Stimulated activated CD4-positive, alpha-beta T cell treated with anti-CD3 and anti-CD28 coated beads, Interleukin-4, amount 100 ng/mL, for 48 hours (primary cell): ENCODE data around the gene PTPA.

ENCODE experiments used
- DNase-seq, 2 donors: peaks; one replicate each; pipeline ENCODE4 v3.0.0-alpha.2; 2020; ENCODE audit warnings: low read depth in 2 of 2

The PTPA gene

DNA sequence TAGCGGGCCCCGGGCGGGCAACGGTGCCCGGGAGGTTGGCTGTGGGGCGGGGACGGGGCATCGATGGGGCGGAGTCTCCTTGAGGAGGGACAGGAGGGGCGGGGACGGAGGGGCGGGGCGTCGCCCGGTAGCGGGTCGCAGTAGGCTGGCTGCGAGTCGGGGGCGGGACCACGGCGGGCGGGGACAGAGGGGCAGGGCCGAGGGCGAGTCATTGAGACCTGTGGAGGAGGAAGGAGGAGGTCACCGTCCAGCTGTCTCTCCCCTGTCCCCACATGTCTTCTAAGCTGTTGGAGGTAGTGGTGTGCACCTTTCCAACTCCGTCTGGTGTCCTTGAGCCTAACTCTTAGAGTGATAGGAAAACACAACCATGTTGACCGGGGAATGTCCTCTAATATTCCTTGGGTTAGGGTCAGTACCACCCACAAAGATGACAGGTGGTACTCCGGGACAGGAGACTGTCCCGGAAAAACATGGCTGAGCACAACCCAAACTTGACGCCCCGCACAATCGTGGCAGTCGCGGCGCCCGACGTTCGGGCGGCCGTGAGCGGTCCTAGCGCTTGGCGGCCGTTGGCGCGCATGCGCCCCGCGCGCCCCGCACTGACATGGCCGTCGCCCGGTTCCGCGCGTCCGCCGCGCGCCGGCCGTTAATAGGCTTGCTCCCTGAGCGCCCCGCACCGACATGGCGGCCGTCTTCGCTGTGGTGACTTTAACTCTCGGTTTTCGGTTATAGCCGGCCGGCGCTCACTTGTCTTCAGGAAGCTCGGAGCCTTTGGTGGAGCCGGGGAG, at the start of gene PTPA, which contains the start of gene CRAT:
PTPA (plus strand) TSS at position 676 of the 788 bp plus-strand sequence. CDS start 186 bp downstream, outside the sequence.
CRAT (minus strand) TSS at position 54 of the 788 bp plus-strand sequence. CDS start 284 bp downstream, outside the sequence.
- DNase-seq = peak; percentile 97 to 98

DNA sequence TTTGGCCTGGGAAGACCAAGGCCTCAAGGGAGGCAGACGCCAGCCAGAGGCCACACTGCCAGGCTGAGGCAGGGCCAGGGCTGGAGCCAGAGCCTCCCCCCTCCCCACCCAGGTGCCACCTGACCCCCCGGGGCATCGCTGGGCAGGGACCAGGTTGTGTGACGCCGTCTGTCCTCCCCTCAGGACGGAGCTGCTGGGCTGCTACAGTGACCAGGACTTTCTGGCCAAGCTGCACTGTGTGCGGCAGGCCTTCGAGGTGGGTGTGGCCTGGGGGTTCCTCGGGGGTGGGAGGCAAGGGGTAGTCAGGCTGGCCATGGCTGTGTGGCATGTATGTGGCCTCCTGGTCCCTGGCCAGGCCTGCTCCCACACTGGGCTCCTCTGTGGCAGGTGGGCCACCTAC, 48.2 kb upstream of the PTPA start:
- DNase-seq = no peak

DNA sequence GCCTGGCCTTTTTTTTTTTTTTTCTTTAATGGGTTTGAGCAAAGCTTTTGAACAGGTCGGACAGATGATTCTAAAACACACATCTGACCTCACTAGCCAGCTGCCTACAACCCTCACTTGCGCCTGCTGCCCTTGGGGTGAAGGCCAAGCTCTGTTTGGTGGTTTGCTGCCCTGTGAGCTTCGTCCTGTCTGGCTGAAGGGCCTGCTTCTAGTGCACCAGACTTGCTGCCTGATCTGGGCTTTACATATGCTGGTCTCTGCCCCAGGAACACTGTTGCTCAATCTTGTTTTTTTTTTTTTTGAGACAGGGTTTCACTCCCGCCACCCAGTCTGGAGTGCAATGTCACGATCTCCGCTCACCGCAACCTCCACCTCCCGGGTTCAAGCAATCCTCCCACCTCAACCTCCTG, 46.7 kb upstream of the PTPA start:
- DNase-seq = no peak

DNA sequence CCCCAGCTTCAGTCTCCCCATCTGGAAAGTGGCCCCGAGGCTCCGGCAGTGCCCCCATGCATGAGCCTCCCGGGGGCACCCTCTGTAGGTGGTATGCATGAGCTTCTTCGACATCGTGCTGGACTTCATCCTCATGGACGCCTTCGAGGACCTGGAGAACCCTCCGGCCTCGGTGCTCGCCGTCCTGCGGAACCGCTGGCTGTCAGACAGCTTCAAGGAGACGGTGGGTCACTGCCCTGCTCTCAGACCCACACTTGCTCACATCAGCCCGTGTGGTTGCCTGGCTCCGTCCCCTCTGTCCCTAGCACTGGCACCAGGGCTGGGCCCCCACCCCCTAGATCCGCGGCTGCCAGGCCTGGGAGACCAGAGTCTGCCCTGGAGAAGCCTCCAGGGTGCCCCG, 43.1 kb upstream of the PTPA start:
- no peak for DNase-seq

DNA sequence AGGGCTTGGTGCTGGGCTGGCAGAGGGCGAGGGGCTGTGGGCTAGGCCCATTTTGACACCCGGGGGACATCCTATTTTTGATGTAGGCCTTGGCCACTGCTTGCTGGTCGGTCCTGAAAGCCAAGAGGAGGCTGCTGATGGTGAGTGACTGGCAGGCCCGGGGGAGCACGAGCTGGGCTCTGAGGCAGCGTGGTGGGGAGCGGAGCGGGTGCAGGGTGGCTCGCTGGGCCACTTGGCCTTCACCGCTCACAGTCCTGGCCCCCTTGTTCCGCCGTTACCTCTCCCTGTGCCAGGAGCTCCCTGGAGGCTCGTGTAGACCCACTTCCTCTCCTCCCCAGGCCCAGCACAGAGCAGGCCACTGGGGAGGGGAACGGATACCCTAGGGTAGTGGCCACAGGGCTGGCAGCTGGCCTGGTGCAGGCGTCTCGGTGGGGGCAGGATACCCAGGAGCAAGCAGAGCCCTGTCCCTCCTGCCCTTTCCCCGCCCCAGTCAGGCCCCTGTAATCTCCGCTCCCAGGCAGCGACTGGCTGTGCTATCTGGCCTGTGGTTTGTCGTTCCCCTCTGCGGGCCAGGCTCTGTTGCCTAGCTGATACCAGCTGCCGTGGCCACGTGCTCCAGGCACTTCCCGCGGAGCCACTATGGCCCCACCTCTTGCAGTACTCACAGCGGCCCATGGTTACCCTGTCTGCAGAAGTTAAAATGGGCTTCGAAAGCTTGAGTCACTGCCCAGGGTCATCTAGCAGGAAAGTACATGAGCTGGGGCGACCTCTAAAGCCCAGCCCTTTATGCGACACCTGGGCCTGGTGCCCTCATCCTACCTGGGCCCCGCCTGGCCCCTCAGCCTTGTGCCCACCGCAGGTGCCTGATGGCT, 42.0 kb upstream of the PTPA start:
- peak; percentile 19 to 24 for DNase-seq

DNA sequence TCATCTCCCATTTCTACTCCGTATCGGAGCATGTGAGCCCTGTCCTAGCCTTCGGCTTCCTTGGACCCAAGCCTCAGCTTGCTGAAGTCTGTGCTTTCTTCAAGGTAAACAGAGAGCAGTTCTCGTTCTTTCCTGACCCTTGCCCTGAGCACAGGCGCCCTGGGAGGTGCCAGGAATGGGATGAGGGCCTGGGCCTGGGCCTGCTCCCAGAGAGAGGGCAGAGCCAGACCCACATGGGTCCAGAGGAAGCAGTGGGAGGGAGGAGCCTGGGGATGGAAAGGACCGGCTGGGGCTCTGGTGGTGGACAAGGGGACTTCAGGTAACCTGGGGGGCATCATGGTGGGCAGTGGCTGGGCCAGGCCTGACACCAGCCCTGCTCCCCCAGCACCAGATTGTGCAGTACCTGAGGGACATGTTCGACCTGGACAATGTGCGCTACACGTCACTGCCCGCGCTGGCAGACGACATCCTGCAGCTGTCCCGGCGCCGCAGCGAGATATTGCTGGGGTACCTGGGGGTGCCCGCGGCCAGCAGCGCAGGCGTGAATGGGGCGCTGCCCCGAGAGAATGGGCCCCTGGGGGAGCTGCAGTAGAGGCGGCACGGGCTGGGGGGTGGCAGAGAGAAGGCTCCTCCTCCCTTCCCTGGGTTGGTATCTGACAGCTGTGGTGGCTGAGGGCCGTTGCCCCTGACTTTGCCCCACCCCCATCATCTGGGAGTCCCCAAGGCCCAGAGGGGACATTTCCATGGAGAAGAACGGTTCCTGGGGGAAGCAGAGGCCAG, 41.2 kb upstream of the PTPA start:
- no peak for DNase-seq

DNA sequence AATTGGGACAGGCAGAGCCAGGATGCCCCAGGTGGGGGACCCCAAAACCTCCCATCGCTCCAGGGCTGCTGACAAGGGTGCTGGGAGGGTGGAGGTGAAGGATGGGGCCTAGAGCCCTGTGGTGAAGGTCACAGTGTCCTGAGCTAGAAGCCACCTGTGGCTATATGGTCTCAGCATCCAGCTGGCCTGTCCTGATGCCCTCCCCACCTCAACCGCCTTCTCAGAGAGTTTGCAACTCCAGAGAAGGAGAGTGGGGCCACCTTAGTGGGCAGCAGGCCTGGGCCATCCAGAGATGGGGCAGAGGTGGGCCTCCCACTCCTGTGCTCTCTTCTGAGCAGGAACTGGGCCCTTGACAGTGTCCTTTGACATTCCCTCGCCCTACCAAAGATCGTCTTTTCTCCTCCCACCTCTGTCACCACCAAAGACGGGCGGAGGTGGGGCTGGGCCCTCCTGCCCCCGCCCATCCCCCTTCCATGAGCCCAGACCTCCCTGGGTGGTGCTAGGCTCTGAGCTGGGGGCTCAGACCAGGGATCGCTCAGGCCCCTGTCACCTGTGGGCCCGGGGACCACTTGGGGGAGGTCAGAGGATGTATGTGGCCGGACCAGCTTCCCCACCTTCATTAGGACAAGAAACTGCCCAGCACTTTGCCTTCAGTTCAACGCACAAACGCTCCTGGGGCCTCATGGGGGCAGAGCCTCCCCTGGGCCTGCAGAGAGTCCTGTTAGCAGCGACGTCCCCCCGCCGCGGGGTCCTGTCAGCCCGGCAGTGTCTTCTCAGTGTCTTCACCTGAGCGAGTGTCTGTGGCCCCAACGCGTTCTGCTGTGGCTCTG, 40.3 kb upstream of the PTPA start:
- DNase-seq = no peak

DNA sequence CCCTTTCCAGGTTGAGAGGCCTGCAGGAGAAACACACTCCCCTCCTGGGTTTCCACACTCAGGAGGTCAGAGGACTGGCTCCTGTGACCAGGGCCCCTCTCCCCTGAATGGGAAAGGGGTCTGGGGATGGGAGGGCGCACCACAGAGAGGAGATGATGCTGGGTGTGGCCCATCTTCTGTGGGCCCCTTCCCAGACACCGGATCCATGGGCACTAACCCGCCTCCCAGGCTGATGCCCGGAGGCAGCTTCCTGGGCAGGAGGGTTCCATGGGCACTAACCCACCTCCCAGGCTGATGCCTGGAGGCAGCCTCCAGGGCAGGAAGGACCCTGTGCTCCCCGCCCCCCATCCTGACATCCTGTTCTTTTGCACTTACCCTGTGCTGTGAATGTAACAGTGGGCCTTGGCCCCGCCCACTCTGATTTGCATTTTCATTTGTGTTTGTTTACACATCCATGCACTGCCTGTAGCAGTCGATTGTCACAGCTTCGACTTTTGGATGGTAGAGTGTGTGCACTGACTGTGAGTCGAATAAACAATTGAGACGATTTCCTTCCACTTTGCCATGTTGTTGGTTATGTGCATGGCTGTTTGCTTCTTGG, 39.6 kb upstream of the PTPA start:
- DNase-seq = no peak

DNA sequence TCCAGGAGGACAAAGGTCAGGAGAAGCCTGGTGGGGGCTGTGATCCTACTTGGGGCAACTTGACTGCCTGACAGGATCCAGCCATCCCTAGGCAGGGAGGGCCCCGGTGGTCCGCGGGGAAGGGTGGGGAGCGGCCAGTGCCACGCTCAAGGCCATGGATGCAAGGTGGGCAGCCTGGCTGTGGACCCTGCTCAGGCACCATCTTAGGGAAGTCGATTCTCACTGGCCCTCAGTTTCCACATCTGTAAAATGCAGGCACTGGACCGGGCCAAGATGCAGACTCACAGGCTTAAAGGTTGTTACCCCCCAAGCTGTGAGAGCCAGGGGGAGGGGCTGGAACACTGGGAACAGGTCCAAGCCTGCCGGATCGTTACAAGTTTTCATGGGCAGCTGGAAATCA, 39.0 kb upstream of the PTPA start:
- no peak for DNase-seq

DNA sequence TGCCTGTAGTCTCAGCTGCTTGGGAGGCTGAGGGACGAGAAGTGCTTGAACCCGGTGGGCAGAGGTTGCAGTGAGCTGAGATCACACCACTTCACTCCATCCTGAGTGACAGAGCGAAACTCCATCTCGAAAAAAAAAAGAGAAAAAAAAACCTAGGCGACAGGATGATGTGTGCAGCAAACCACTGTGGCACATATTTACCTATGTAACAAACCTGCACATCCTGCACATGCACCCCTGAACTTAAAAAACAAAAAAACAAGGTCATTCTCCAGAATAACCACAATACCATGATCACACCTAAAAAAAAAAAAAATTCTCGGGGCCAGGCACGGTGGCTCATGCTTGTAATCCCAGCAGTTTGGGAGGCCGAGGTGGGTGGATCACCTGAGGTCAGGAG, 37.8 kb upstream of the PTPA start:
- no peak for DNase-seq

DNA sequence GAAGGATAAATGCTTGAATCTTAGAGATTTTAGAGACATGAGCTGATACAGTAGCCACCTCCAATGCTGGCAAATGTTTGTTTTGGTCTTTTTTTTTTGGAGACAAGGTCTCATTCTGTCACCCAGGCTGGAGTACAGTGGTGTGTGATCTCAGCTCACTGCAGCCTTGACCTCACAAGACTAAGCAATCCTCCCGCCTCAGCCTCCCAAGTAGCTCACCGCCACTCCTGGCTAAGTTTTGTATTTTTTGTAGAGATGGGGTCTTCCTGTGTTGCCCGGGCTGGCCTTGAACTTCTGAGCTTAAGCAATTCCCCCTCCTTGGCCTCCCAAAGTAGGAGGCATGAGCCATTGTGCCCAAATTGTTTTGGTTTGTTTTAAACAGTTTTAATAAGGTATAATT, 37.1 kb upstream of the PTPA start:
- no peak for DNase-seq

DNA sequence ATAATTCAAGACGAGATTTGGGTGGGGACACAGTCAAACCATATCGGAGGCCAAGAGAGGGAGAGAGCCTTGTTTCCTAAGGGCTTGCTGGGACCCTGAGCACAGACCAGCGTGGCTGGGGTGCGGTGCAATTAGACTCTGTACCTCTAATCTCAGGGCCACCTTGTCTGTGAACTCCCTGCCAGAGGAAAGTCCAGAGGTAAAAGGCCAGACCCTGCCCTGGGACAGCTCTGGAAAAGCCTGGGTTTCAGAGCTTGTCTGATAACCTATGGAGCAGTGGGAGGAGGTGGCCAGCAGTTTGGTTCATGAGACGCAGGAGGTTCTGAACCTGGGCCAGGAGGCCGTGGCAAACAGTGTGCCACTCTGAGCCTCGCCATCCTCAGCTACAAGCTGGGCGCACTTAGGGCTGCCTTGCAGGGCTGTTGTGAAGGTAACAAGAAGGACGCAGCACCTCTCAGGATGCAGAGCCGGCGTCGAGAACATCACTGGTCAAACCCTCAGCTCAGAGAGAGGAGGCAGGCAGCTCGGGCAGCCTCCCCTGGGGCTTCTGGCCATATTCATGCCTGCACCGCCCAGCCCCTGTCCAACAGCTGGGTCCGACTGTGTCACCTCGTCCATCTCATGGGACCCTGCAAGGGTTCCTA, 35.1 kb upstream of the PTPA start:
- no peak for DNase-seq

DNA sequence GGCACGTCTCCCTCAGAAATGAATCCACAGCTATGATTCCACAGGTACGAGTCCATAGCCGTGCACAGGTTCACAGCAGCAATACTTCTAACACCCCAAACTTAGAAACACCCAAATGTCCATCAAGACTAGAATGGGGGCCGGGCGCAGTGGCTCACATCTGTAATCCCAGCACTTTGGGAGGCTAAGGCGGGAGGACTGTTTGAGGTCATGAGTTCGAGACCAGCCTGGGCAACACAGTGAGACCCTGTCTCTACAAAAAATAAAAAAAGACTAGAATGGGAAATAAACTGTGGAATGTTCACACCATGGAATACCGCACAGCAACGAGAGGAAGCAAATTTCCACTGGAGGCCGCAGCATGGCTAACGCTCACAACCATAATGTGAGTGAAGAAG, 34.6 kb upstream of the PTPA start:
- DNase-seq = no peak

DNA sequence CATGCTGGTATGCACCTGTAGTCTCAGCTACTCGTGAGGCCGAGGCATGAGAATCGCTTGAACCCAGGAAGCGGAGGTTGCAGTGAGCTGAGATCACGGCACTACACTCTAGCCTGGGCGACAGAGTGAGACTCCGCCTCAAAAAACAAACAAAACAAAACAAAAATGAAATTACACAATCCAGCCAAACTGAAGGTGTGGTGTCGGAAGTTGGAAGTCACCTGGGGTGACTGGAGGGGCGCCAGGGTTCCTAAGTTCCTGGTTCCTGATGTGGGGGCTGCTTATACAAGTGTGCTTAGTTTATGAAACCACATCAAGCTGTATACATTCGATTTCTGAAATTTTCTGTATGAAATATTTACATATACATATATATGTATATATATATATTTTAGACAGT, 34.0 kb upstream of the PTPA start:
- no peak for DNase-seq

DNA sequence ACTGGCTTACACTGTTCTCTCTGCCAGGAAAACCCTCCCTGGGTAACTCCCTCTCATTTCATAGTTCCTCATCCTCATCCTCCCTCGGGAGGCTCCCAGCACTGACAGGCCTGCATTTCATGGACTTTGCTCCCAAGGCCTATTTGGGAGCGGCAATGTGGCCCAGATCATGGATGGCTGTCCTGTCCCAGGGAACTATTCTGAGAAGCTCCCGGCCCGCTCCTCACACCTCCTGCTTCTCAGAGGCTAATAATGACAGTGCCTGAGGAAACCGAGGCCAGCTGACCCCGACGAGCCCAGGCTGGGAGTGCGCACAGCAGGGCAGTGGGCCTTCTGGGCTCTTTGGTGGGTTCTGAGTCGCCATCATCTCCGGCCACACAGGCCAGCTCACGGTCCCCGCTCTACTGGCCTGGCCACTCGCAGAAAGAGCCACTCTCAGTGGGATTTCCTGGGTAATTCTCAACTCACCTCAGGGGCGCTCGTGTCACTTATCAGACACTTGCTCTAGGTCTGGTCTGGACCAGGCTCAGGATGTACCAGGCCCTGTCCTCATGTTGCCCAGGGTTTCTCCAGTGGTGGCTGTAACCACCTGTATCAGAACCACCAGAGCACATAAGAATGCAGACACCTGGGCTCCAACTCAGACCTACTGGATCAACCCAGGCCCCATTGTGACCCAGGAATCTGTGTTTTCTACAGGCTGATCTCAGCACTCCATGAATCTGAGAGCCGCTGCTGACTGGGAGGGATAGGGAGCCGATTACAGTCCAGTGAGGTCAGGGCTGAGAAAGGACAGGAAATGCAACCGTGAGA, 32.3 kb upstream of the PTPA start:
- DNase-seq = no peak

DNA sequence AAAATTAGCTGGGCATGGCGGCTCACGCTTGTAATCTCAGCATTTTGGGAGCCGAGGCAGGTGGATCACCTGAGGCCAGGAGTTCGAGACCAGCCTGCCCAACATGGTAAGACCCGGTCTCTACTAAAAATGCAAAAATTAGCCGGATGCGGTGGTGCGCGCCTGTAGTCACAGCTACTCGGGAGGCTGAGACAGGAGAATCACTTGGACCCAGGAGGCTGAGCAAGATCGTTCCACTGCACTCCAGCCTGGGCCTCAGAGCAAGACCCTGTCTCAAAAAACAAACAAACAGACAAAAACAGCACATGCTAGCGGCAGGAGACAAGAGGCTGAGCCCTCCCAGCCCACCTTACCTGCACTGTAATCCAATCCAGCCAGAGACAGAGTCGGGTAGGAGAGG, 31.4 kb upstream of the PTPA start:
- no peak for DNase-seq

DNA sequence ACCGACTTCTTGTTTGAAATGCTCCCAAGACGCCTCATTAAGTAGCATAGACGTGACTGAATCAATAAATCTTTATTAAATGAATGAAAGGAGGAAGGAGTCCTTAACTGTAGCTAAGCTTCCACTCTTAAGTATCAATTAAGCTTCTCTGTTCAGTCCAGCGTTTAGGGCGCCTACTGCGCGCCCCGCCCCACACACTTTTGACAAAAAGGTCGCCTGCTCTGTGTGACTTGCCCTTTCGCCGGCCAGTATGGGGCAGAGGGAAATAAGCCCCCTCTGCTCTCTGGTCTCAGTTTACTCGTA, 31.0 kb upstream of the PTPA start:
- no peak for DNase-seq

DNA sequence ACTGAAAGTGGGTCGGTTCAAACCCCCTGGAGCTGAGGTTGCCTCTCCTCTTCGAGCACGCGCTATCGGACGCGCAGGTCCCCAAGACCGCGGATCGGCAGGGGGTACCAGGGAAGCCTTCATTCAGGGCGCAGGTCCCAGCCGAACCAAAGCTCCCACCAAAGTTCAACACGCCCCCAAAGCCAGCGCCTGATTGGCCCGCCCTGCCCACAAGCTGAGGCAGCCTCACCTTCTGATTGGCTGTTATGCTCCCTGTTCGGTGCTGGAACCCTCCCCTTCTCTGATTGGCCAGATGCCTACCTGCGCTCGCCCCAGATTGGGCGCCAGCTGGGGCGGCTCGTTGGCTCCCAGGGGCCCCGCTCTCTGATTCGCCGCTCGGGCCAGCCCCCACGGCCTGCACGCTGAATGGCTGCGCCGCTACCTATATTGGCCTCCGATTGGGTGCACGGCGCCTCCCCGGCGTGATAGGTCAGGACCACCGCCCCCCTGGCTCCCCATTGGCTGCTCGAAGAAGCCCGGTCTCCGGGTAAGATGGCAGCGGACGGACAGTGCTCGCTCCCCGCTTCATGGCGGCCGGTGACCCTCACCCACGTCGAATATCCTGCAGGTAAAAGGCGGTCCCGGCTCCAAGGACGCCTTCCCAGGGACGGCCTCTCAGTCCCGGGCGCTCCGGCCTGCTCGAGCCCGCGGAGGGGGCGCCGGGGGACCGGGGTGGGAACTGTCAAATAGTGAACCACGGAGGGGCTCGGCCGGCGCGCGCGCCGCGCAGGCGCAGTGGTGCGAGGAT, 30.4 kb upstream of the PTPA start, which contains the start of gene DOLPP1:
DOLPP1 (plus strand) TSS at position 511 of the 787 bp plus-strand sequence; CDS start at position 532, 21 bp downstream.
- DNase-seq = peak; percentile 98 to 99
